AG09319 (cell line): ENCODE data around the gene CDKN2A.
"Not testable (repeated sequence)": the region's sequence is repeated elsewhere in the genome, so short reads cannot be mapped to it uniquely, and the experiment has no call there.

Experiments used
- DNase-seq: peaks from one replicate; pipeline ENCODE4 v3.0.0-alpha.2; 2010; ENCODE audit warnings: low read depth; ENCODE audit errors: extremely low read depth
- CTCF ChIP-seq: IDR thresholded peaks from 2 replicates; pipeline ENCODE4 v1.5.1; 2011; ENCODE audit warnings: low read depth, mild to moderate bottlenecking, inconsistent platforms, low read length, moderate library complexity

Gene CDKN2A

GRCh38 chr9:21968331-21969010 is 25.7 kb downstream of the CDKN2A start:
- no peak; the same call in 1 of the 2 replicates for TF ChIP-seq CTCF
- DNase-seq = no peak

- no peak for TF ChIP-seq CTCF
- no peak for DNase-seq
These were observed 26.5 kb downstream of the CDKN2A start for GRCh38 chr9:21967702-21968101.

- TF ChIP-seq CTCF = no peak
- no peak for DNase-seq
These were observed 27.0 kb downstream of the CDKN2A start for GRCh38 chr9:21967169-21967568.

- TF ChIP-seq CTCF = no peak
- no peak for DNase-seq
These were observed 27.9 kb downstream of the CDKN2A start for GRCh38 chr9:21966140-21966851.

GRCh38 chr9:21965401-21965951 is 28.7 kb downstream of the CDKN2A start:
- peak; percentile 74 for TF ChIP-seq CTCF
- no peak for DNase-seq

GRCh38 chr9:21964925-21965385 is 29.2 kb downstream of the CDKN2A start:
- DNase-seq = no peak
- TF ChIP-seq CTCF = no peak

- no peak for DNase-seq
- TF ChIP-seq CTCF = no peak
These were observed 32.6 kb downstream of the CDKN2A start for GRCh38 chr9:21961569-21961968.

- DNase-seq = not testable (repeated sequence)
These were observed 34.9 kb downstream of the CDKN2A start for GRCh38 chr9:21959268-21959667.
